ENCODE measurements around the gene SDF2. TPM values are rescaled to one million over a fixed set of nuclear protein-coding genes. Genes with fewer than 3 reads are reported as not detected.
"Not testable (repeated sequence)": the region's sequence is repeated elsewhere in the genome, so short reads cannot be mapped to it uniquely, and the experiment has no call there.

SDF2 gene
- polyA plus RNA-seq, 1 of the 3 experiments (the other 2 are of a cell fraction): 108 TPM

DNA sequence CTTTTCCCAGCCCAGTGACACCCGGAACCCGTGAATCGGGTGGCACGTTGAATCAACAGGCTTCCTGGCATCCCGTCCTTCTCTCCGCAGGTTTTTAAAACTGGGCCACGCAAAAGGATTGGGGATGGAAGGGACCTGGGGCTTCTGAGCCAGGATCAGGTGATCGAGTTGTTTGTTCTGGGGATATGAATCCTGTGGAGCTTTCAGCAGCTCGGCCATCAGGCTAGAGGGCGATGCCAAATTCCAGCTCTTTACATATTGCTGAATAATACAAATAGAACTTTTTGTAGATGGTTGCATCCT lies 772 bp upstream of the SDF2 start (continued):
- TF ChIP-seq PBX3 (IDR thresholded peaks at IDR 0.05): no peak
- no peak for TF ChIP-seq SIN3A (IDR thresholded peaks at IDR 0.05; ENCODE audit: borderline replicate concordance, low read depth, low read length)
- TF ChIP-seq RAD21 (IDR thresholded peaks at IDR 0.05; ENCODE audit: low read length): no peak
- TF ChIP-seq NRF1 (IDR thresholded peaks at IDR 0.05; ENCODE audit: low read depth, low read length): no peak
- no peak for TF ChIP-seq CTCF (IDR thresholded peaks at IDR 0.05)
- no peak for TF ChIP-seq RFX5 (IDR thresholded peaks at IDR 0.05; ENCODE audit: low read length)
- no peak for TF ChIP-seq FOSL2 (IDR thresholded peaks at IDR 0.05; ENCODE audit: borderline replicate concordance, low read depth)

GRCh38 chr17:28659497-28659881 lies 2.2 kb downstream of the SDF2 start:
- H3K4me3 ChIP-seq (ENCODE audit: low read depth in 2 of 2, low read length in 1 of 2); H3K9ac ChIP-seq; H3K27ac ChIP-seq (ENCODE audit: low read depth in 2 of 2, low read length in 1 of 2); H3F3A ChIP-seq (replicated peaks; ENCODE audit: insufficient read depth); DNase-seq; H3K4me2 ChIP-seq; H3K27me3 ChIP-seq (ENCODE audit: insufficient read depth); H3K9me3 ChIP-seq; H2AFZ ChIP-seq (ENCODE audit: low read depth); POLR2A ChIA-PET; H3K9me2 ChIP-seq: not testable (repeated sequence)
- WGBS (ENCODE audit: low lambda C conversion rate): 97% methylated on average over 21 of the region's 23 CpGs
- CTCF ChIA-PET: interaction anchor here (4.1 kb wide), 1 partner anchor 14 kb away, joined by 50 read pairs; the partner anchor contains the start of gene BLTP2
- Histone ChIP-seq H4K20me1 (ENCODE audit: insufficient read depth) (peaks cover 11% of the 10 kb centered on the region), H3K4me1 (ENCODE audit: control insufficient read depth in 1 of 2, insufficient read depth in 2 of 2, low read depth in 1 of 2, low read length in 1 of 2) (peaks cover 7 to 13% of the 10 kb centered on the region in 2 experiments; a peak in 3 of 4 replicates), H3K36me3 (replicated peaks in 1 of 2; ENCODE audit: control insufficient read depth in 1 of 2, insufficient read depth in 2 of 2, low read length in 1 of 2) (peaks cover 8 to 19% of the 10 kb centered on the region in 2 experiments), H3K79me2 (ENCODE audit: insufficient read depth) (peaks cover 96% of the 10 kb centered on the region)

DNA sequence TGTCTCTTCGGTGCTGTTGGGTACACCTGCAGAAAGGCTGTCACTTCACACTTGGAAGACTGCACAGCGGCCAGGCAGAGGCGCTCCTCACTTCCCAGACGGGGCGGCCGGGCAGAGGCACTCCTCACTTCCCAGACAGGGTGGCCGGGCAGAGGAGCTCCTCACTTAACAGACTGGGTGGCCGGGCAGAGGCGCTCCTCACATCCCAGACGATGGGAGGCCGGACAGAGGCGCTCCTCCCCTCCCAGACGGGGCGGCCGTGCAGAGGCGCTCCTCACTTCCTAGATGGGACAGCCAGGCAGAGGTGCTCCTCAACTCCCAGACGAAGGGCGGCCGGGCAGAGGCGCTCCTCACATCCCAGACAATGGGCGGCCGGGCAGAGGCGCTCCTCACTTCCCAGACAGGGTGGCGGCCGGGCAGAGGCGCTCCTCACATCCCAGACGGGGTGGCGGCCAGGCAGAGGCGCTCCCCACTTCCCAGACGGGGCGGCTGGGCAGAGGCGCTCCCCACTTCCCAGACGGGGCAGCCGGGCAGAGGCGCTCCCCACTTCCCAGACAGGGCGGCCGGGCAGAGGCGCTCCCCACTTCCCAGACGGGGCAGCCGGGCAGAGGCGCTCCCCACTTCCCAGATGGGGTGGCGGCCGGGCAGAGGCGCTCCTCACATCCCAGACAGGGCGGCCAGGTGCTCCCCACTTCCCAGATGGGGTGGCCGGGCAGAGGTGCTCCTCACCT lies 2.8 kb downstream of the SDF2 start:
- H3K9ac ChIP-seq; POLR2A ChIA-PET; H3K9me2 ChIP-seq; H3K4me2 ChIP-seq; DNase-seq; H3K4me3 ChIP-seq (ENCODE audit: low read depth in 2 of 2, low read length in 1 of 2); H3K27ac ChIP-seq (ENCODE audit: low read depth in 2 of 2, low read length in 1 of 2); H4K20me1 ChIP-seq (ENCODE audit: insufficient read depth); H3K27me3 ChIP-seq (ENCODE audit: insufficient read depth); H2AFZ ChIP-seq (ENCODE audit: low read depth); H3K9me3 ChIP-seq; H3F3A ChIP-seq (replicated peaks; ENCODE audit: insufficient read depth); CTCF ChIA-PET: not testable (repeated sequence)
- Histone ChIP-seq H3K36me3 (replicated peaks in 1 of 2; ENCODE audit: control insufficient read depth in 1 of 2, insufficient read depth in 2 of 2, low read length in 1 of 2) (peaks cover 8 to 23% of the 10 kb centered on the region in 2 experiments), H3K79me2 (ENCODE audit: insufficient read depth) (peaks cover 95% of the 10 kb centered on the region), H3K4me1 (ENCODE audit: control insufficient read depth in 1 of 2, insufficient read depth in 2 of 2, low read depth in 1 of 2, low read length in 1 of 2) (peaks cover 7 to 13% of the 10 kb centered on the region in 2 experiments; a peak in 3 of 4 replicates)
- WGBS (ENCODE audit: low lambda C conversion rate): 96% methylated on average over 6 of the region's 46 CpGs

DNA sequence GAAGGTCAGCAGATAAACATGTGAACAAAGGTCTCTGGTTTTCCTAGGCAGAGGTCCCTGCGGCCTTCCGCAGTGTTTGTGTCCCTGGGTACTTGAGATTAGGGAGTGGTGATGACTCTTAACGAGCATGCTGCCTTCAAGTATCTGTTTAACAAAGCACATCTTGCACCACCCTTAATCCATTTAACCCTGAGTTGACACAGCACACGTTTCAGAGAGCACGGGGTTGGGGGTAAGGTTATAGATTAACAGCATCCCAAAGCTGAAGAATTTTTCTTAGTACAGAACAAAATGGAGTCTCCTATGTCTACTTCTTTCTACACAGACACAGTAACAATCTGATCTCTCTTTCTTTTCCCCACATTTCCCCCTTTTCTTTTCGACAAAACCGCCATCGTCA lies 3.4 kb downstream of the SDF2 start:
- POLR2A ChIA-PET; H4K20me1 ChIP-seq (ENCODE audit: insufficient read depth); H3K4me3 ChIP-seq (ENCODE audit: low read depth in 2 of 2, low read length in 1 of 2); H3K9ac ChIP-seq; H3K9me3 ChIP-seq; H3F3A ChIP-seq (replicated peaks; ENCODE audit: insufficient read depth); H3K9me2 ChIP-seq; DNase-seq; H3K4me2 ChIP-seq; H3K27ac ChIP-seq (ENCODE audit: low read depth in 2 of 2, low read length in 1 of 2); H2AFZ ChIP-seq (ENCODE audit: low read depth); H3K27me3 ChIP-seq (ENCODE audit: insufficient read depth); CTCF ChIA-PET: not testable (repeated sequence)
- 92% methylated on average over 6 of the region's 8 CpGs for whole genome bisulfite sequencing (ENCODE audit: low lambda C conversion rate)
- Histone ChIP-seq H3K36me3 (replicated peaks in 1 of 2; ENCODE audit: control insufficient read depth in 1 of 2, insufficient read depth in 2 of 2, low read length in 1 of 2) (peaks cover 8 to 29% of the 10 kb centered on the region in 2 experiments), H3K79me2 (ENCODE audit: insufficient read depth) (peaks cover 94% of the 10 kb centered on the region), H3K4me1 (ENCODE audit: control insufficient read depth in 1 of 2, insufficient read depth in 2 of 2, low read depth in 1 of 2, low read length in 1 of 2) (peaks cover 7 to 13% of the 10 kb centered on the region in 2 experiments; a peak in 3 of 4 replicates)

Data from SK-N-SH (cell line).